KMS-11 (cell line): Measurements from ENCODE around the gene PHAX.

Experiments
- H2AFZ ChIP-seq: fragments of 200-600 bp; sonication (generic); 2 replicates; pipeline ENCODE4 v1.6.1; 2016; ENCODE audit warnings: antibody characterized with exemption, mixed run types, low read depth
- H3K27ac ChIP-seq: fragments of 200-600 bp; sonication (generic); 2 replicates; pipeline ENCODE4 v1.6.1; 2016; ENCODE audit warnings: mild to moderate bottlenecking, mixed run types
- H3K27me3 ChIP-seq: fragments of 200-600 bp; sonication (generic); 2 replicates; pipeline ENCODE4 v1.6.1; 2017; ENCODE audit warnings: mild to moderate bottlenecking, low read depth, mixed run types, moderate library complexity; ENCODE audit not compliant: insufficient read depth
- H3K36me3 ChIP-seq: fragments of 200-600 bp; sonication (generic); 2 replicates; pipeline ENCODE4 v1.6.1; 2017; ENCODE audit warnings: mild to moderate bottlenecking, mixed run types; ENCODE audit not compliant: insufficient read depth
- H3K4me1 ChIP-seq: fragments of 200-600 bp; sonication (generic); 2 replicates; pipeline ENCODE4 v1.6.1; 2016; ENCODE audit warnings: mild to moderate bottlenecking, low read depth, mixed run types; ENCODE audit not compliant: poor library complexity, severe bottlenecking
- H3K4me2 ChIP-seq: fragments of 200-600 bp; sonication (generic); 2 replicates; pipeline ENCODE4 v1.7.0; 2016; ENCODE audit warnings: mild to moderate bottlenecking, mixed run types
- H3K4me3 ChIP-seq: fragments of 200-600 bp; sonication (generic); IDR thresholded peaks from 2 replicates; pipeline ENCODE4 v1.6.1; 2017; ENCODE audit warnings: low read depth, low read length, mixed read lengths; ENCODE audit not compliant: insufficient read depth
- H3K79me2 ChIP-seq: fragments of 200-600 bp; sonication (generic); 2 replicates; pipeline ENCODE4 v1.6.1; 2016; ENCODE audit warnings: low read depth, mixed run types; ENCODE audit not compliant: insufficient read depth
- H3K9ac ChIP-seq: fragments of 200-600 bp; sonication (generic); 2 replicates; pipeline ENCODE4 v1.6.1; 2016; ENCODE audit warnings: mild to moderate bottlenecking, mixed run types
- H4K20me1 ChIP-seq: fragments of 200-600 bp; sonication (generic); 2 replicates; pipeline ENCODE4 v1.6.1; 2016; ENCODE audit warnings: mild to moderate bottlenecking, mixed run types; ENCODE audit not compliant: insufficient read depth
- TF ChIP-seq, protein P1 (sequence below): fragments of 200-600 bp; sonication (generic); conservative IDR thresholded peaks from 2 replicates; pipeline ENCODE4 v1.6.1; 2017; ENCODE audit warnings: low read depth, mild to moderate bottlenecking, antibody characterized with exemption, low read length, moderate library complexity, mixed read lengths

Gene PHAX

DNA sequence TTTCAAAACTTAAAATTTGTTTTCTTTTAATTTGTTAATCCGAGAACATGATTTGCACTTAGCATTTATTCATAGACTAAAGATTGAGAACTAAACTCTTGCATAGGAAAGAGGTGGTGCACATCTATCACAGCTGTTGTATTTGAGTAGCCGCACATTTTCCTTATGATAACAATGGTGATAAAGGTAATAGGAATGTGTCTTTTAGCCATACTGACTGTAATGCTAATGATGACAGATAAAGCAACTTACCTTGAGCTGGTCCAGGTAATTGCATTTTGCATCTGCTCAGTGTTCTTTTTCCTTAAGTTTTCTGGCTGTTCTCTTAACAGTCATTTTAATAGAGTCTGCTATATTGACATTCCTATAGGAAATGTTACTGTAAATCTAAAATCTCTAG is 19.0 kb downstream of the PHAX start:
- peaks cover 30% of the 10 kb centered on the region for H3K4me1 ChIP-seq
- H4K20me1 ChIP-seq = no peaks in the 10 kb centered on the region
- H3K27ac ChIP-seq = no peak overlapping the region
- peaks cover 16% of the 10 kb centered on the region; the same call in 1 of the 2 replicates for H3K36me3 ChIP-seq
- peaks cover 34% of the 10 kb centered on the region for H3K79me2 ChIP-seq
- TF ChIP-seq, protein P1, sequence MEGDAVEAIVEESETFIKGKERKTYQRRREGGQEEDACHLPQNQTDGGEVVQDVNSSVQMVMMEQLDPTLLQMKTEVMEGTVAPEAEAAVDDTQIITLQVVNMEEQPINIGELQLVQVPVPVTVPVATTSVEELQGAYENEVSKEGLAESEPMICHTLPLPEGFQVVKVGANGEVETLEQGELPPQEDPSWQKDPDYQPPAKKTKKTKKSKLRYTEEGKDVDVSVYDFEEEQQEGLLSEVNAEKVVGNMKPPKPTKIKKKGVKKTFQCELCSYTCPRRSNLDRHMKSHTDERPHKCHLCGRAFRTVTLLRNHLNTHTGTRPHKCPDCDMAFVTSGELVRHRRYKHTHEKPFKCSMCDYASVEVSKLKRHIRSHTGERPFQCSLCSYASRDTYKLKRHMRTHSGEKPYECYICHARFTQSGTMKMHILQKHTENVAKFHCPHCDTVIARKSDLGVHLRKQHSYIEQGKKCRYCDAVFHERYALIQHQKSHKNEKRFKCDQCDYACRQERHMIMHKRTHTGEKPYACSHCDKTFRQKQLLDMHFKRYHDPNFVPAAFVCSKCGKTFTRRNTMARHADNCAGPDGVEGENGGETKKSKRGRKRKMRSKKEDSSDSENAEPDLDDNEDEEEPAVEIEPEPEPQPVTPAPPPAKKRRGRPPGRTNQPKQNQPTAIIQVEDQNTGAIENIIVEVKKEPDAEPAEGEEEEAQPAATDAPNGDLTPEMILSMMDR = no peak
- no peak overlapping the region for H3K9ac ChIP-seq
- H3K4me2 ChIP-seq = no peak overlapping the region
- H2AFZ ChIP-seq = no peak overlapping the region
- no peaks in the 10 kb centered on the region for H3K27me3 ChIP-seq
- H3K4me3 ChIP-seq = no peak overlapping the region

DNA sequence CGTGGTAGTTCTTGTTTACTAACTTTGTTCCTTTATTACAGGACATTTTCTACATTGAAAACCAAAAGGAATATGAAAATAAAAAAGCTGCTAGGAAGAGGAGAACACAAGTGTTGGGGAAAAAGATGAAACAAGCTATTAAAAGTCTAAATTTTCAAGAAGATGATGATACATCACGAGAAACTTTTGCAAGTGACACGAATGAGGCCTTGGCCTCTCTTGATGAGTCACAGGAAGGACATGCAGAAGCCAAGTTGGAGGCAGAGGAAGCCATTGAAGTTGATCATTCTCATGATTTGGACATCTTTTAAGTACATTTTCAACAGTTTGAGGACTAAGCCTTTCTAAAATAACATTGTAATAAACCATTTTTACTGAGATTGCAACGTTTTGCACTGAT is 23.8 kb downstream of the PHAX start:
- no peak overlapping the region for H3K9ac ChIP-seq
- H3K27me3 ChIP-seq = no peaks in the 10 kb centered on the region
- no peak overlapping the region for H3K4me3 ChIP-seq
- H3K36me3 ChIP-seq = peaks cover 13% of the 10 kb centered on the region; the same call in 1 of the 2 replicates
- peaks cover 6% of the 10 kb centered on the region; the same call in 1 of the 2 replicates for H3K79me2 ChIP-seq
- H4K20me1 ChIP-seq = no peaks in the 10 kb centered on the region
- no peak overlapping the region for H3K27ac ChIP-seq
- H3K4me2 ChIP-seq = no peak overlapping the region
- TF ChIP-seq, protein P1 = no peak
- no peaks in the 10 kb centered on the region for H3K4me1 ChIP-seq
- no peak overlapping the region for H2AFZ ChIP-seq

DNA sequence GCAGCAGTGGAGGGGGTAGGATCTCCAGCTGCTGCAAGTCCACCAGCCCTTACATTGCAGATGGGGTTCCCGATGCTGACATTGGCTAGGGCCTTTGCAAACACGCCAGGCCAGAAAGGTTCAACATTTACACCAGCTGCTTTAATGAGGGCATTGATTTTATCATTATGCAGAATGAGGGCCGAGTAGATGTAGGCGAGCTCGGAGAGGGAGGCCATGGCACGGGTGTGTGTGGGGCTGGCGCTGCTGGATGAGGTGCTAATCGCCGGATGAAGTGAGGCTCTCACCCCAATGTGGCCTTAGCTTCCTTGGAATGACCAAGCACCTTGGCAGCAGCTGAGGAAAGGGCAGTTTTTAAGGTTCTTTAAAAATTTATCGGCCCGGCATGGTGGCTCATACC is 27.4 kb downstream of the PHAX start:
- H3K4me1 ChIP-seq = no peaks in the 10 kb centered on the region
- no peak overlapping the region for H3K9ac ChIP-seq
- no peaks in the 10 kb centered on the region for H4K20me1 ChIP-seq
- H3K4me3 ChIP-seq = no peak overlapping the region
- H3K27ac ChIP-seq = no peak overlapping the region
- H3K79me2 ChIP-seq = no peaks in the 10 kb centered on the region
- no peaks in the 10 kb centered on the region for H3K27me3 ChIP-seq
- no peak overlapping the region for H3K4me2 ChIP-seq
- H3K36me3 ChIP-seq = peaks cover 10% of the 10 kb centered on the region; the same call in 1 of the 2 replicates
- no peak overlapping the region for H2AFZ ChIP-seq
- TF ChIP-seq, protein P1 = no peak

DNA sequence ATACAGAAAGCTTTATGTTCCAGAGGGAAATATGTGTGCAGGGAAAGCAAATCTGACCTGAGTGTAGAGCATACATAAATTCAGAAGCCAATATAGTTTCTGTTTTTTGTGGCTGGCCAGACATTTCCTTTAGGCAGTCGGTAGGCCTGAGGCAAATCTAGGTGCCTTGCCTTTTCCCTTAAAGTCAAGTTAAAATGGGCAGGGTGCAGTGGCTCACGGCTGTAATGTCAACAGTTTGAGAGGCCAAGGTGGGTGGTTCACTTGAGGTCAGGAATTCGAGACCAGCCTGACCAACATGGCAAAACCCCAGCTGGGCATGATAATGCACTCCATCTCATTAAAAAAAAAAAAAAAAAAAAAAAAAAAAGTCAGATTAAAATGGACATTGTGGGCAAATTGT is 31.2 kb downstream of the PHAX start:
- Histone ChIP-seq H3K79me2 (no peaks in the 10 kb centered on the region), H3K4me3 (no peak overlapping the region), H2AFZ (no peak overlapping the region), H3K9ac (no peak overlapping the region), H3K4me2 (no peak overlapping the region), H3K36me3 (no peaks in the 10 kb centered on the region), H3K4me1 (no peaks in the 10 kb centered on the region), H3K27ac (no peak overlapping the region), H3K27me3 (no peaks in the 10 kb centered on the region), H4K20me1 (no peaks in the 10 kb centered on the region)
- TF ChIP-seq, protein P1 = no peak

DNA sequence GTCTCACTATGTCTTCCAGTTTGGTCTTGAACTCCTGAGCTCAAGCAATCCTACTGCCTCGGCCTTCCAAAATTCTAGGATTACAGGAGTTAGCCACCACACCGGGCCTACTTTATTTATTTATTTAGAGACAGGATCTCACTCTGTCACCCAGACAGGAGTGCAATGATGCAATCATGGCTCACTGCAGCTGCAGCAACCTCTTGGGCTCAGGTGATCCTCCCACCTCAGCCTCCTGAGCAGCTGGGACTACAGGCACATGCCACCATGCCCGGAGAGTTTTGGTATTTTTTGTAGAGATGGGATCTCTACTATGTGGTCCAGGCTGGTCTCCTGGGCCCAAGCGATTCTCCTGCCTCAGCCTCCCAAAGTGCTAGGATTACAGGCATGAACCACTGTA is 32.8 kb downstream of the PHAX start:
- no peaks in the 10 kb centered on the region for H3K4me1 ChIP-seq
- H3K79me2 ChIP-seq = no peaks in the 10 kb centered on the region
- H3K4me3 ChIP-seq = no peak overlapping the region
- TF ChIP-seq, protein P1 = no peak
- no peaks in the 10 kb centered on the region for H3K36me3 ChIP-seq
- no peak overlapping the region for H3K4me2 ChIP-seq
- no peaks in the 10 kb centered on the region for H3K27me3 ChIP-seq
- no peak overlapping the region for H3K9ac ChIP-seq
- H4K20me1 ChIP-seq = no peaks in the 10 kb centered on the region
- H3K27ac ChIP-seq = no peak overlapping the region
- no peak overlapping the region for H2AFZ ChIP-seq
